HG02943 (cell line): ENCODE measurements around the gene LRP2BP.

ENCODE experiments used
- ATAC-seq: cut with Tn5 transposase; IDR thresholded peaks from one replicate; pipeline ENCODE4 v1.9.1; 2021; ENCODE audit warnings: mild to moderate bottlenecking, low read depth, moderate library complexity; ENCODE audit not compliant: unreplicated experiment

LRP2BP gene

DNA sequence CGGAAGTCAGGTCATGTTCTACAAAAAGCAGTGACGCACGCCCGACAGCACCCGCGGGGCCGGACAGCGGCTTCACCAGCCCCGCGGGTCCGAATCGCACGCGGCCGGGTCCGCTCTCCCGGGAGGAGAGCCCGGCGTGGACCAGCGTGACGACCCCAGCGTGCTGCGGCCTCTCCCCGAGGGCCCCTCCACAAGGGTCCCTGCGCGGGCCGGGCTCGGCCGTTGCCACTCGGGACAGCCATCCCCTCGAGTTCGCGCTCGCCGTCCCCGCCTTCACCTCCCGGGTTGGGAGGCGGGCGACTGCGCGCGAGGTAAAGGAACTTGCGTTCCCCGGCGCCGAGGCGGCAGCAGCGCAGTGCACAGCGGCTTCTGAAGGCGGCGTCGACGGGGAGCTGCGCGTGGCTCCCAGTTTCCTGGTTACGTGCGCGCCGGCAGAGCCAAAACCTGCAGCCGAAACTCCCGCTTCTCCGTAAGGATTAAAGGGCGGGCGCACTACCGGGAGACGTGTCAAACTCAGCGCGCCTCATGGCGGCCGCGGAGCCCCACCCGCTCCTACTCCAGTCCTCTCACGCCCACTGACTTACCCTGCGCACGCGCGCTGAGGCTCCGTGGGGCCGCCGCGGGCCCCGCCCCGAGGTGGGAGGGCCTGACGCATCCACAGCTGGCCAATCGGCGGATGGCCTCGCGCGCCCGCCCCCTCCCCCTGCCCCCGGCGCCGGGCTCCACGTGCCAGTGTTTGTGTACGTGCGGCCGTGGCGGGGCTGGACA is 416 bp upstream of the LRP2BP start:
- peak; percentile 72 for ATAC-seq

DNA sequence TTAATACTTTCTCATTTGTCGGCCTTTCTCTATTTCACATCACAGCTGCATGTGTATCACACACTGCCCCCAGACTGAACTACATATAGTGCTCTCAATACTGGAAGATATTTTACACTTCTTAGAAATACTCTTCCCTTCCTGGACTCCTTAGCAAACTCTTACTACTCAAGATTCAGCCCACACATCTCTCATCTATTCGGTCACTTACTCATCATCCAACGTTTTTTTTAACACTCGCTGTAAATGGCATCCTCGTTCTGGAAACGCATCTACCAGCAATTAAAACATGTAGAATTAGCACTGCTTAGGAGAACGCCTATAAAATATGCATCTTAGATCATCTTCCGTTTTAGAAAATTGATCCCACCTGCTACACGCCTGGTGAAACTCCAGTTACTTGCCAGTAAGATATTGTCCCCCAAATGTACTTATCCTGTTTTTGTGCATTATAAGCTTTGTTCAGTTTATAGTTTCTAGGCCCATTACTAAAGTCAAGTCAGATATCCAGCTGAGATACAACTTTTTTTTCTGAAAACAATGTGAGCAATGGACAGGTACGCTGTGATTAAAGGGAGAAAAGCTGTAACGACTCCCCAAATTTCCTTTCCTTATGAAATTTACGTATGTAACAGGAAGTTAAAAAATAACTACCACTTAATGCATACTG is 1.0 kb downstream of the LRP2BP start:
- no peak for ATAC-seq

DNA sequence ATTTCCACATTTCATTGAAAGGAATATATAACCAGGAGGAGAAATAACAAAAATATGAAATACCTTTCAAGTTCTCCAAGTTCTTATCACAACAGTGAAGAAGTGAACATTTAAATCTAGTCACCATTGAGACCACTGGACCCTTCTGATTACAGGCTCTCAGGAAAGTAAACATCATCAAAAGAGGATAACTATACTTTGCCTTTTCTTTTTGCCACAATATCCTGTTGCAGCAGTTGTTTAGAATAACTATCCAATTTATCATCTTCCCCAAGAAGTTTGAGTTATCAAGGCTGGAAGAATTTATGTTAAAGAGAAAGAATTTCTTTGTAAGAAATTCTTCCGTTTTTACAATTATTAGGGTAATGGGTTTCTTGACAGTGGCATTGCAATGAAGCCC is 3.6 kb downstream of the LRP2BP start:
- no peak for ATAC-seq

DNA sequence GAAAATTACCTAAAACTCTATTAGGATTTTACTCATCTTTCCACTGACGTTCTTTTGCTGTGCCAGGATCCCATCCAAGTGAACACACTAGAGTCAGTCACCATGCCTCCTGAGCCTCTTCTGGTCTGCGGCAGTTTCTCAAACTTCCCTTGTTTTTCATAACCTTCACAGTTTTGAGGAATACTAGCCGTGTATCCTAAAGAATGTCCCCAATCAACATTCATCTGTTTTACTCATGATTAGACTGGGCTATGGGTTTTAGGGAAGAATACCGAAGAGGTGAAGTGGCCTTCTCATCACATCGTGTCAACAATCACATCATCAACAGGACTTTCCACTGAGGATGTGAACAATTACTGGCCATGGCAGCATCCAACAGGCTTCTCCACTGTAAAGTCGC is 4.8 kb downstream of the LRP2BP start:
- no peak for ATAC-seq

DNA sequence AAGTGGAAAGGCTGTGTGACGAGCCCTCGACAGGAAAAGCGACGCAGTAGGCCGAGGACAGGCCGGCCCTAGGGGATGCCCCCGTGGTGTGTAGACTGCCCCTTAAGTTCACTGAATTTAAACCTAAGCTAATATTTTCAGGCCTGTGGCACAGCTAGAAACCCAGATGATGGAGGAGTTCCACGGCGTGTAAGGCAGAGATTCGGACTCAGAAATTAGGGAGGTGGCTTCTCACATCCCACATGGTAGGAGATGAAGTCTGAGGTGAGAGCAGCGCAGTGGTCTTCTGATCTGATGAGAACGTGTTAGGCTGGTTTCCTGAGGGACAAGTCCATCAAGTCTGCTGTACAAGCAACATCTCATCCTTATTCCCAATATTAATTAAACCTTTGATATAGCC is 7.8 kb downstream of the LRP2BP start:
- ATAC-seq, result no peak

DNA sequence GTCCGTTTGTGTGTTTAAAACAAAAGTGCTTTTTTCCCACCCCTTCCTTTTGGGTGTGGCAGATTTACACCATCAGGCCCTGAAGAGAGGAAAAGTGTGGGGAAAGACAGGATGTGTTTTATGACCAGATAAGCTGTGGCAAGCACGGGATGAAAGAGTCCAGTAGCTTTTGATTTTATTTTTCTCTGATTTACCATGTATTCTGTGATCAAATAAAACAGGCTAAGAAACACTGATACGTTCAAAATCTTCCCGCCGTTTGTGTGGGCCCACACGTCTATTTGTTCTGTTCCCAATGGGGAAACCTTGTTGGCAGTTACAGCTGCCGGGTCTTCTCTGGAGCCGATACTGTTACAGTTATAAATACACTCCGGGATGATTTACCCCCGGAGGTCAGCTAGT is 10.8 kb downstream of the LRP2BP start:
- no peak for ATAC-seq

DNA sequence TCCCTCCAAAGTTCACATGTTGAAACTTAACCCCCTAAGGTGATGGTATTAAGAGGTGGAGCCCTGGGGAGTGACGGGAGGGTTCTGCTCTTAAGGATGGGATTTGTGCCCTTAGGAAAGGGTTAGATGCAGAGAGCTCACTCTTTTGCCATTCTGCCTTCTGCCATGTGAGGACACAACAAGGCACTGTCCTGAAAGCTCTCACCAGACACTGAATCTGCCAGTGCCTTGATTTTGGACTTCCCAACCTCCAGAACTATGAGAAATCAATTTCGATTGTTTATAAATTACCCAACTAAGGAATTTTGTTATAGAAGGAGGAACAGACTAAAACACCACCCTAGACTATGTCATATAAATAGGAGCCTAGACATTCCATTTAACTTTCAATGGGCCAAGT is 11.7 kb downstream of the LRP2BP start:
- no peak for ATAC-seq

DNA sequence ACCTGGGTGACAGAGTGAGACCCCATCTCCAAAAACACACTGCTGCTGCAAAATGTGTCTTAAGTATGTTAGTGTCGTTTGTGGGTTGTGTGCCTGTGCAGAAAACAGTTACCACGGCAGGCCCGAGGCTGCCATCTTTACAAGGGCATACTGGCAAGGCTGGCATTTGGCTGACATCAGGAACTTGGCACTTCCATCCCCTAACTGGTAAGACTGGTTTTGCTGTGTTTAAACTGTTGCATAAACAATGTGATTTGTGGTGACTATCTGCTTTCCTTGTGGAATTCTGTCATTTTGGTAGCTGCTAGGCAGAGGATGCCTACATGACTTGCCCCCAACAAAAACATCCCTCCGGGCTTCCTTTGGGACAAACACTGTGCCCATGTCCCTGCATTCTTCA is 12.3 kb downstream of the LRP2BP start:
- ATAC-seq, result no peak

DNA sequence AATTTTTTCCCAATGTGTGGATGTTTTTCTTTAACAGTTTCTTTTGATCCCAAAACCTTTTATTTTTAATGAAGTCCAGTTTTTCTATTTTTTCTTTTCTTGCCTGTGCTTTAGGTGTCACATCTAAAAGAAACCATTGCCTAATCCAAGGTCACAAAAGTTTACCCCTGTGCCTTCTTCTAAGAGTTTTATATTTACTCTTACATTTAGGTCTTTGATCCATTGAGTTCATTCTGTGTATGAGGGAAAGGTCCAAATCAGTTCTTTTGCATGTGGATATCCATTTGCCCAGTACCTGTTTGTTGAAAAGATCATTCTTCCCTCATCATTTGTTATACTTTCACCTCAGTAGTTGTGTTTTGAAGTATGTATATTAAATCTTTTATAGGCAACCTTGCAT is 13.0 kb downstream of the LRP2BP start:
- no peak for ATAC-seq

DNA sequence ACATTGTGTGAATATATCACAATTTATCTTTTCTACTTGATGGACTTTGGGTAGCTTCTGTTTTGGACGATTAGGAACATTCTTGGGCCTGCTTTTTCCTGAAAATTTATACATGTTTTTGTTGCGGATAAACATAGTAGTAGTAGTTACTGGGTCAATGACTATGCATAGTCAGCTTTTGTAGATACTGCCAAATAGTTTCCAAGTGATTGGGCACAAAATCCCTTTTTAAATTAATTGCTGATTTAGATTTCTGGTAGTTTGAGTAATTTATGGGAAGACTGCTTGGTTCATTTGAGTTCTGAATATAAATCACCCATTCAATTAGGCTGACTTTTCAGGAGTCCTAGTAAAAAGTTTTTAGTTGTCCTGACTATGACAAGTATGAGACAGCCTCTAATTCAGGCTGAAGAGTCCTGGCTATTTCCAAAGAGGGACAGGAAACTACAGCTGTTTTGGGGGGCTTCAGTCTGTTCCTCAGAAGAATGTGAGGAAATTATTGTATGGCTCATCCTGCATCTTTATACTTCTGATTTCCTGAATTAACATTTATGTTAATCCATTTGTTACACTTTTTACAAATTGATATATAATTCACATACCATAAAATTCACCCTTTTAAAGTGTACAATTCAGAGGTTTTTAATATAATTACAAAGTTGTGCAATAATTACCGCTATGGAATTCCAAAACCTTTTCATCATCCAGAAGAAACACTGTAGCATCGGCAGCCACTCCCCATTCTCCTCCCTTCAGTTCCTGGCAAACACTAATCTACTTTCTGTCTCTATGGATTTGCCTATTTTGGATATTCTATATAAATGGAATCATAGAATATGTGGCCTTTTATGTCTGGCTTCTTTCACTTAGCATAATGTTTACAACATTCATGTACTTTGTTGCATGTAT is 14.2 kb downstream of the LRP2BP start:
- no peak for ATAC-seq

DNA sequence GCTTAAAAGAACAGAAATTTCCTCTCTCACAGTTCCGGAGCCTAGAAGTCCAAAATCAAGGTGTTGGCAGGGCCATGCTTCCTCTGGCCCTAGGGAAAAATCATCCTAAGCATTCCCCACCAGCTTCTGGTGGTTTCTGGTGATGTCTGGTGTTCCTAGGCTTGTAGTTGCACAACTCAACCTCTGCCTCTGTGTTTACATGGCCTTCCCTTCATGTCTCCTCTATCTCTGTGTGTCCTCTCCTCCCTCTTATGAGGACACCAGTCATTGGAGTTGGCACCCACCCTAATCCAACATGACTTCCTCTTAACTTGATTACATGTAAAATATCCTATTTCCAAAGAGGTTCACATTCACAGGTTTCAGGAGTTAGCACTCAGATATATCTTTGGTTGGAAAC is 15.4 kb downstream of the LRP2BP start:
- ATAC-seq, result no peak

DNA sequence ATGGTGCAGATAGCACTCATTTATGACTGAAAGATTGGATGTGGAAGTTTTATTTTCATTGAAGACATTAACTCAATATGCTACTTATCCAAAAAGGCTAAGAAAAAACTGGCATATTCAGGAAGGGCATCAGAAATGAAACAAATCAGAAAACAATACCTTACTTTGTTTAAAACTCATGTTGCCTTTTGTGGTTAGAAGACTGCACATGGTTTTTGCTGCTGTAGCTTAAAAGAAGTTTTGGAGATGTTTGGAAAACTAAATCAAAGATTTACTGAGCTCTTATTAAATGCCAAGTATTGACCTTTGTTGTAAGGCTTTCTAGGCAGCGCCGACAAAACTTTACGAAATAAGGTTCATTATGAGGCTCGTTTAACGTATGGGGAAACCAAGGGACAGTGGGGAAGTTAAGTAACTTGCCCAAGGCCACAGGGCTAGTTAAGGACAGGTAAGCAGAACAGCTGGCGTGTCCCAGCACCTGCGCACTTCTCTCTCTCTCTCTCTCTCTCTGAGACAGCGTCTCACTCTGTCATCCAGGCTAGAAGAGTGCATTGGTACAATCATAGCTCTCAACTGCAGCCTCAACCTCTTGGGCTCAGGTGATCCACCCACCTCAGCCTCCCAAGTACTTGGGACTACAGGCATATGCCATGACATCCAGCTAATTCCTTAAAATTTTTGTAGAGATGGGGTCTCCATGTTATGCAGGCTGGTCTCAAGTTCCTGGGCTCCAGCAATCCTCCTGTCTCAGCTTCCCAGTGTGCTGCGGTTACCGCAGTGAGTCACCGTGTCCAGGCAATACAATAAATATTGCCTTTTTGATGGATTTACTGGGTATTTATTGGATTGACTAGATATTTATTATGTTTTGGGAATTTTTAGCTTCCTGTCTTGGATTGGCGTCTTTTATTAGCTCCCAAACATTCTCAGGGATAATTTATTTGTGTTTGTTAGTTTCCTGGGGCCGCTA is 16.1 kb downstream of the LRP2BP start:
- no peak for ATAC-seq

DNA sequence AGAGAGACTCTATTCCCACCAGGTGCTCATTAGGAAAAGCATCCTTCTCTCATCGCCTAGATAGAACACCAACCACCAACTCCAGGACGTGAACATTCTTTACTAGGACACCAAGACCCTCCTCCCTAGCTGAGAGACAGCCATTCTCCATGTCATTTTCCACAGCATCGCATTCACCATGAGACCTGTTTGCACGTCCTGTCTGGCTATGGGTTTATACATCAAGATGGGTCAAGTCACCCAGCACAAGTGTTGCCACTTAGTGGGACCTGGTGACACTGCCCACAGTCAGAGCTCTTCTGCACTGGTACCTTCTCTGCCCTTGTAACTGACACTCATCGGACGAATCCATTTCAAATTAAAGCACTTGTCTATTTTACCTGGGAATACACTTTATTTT is 17.5 kb downstream of the LRP2BP start:
- ATAC-seq, result no peak

DNA sequence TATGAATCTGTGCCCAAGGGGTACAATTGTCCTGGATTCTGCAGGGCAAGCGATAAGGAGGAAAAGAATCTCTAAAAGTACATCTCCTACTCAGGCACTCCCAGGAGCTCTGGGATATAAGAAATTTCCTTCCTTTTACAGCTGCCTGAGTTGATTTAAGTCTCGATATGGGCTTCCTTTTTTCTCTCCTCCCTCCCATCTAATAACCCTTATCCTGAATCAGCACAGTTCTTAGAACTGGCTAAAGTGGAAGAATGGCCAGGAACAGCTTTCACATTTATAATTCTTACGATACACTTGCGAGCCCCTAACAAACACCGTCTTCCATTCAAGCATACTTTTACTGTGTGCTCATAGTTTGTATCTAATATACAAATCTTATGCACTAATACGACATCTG is 21.2 kb downstream of the LRP2BP start:
- no peak for ATAC-seq

DNA sequence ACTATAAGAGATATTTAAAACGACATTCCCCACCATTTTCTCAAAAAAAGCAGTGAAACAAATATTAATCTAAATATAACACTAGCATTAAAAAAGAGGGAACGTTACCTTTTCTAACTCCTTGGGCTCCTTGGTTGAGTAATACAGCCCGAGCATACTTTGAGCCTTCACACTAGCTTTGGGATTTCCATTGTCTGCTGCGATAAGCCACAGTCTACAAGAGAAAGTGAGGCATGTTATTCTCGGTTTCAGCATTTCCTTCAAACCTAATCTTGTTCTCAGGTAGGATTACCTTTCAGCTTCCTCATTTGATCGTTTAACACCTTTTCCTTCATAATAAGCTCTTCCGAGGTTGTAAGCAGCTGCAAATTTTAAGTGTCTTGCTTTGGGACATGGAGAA is 21.7 kb downstream of the LRP2BP start:
- no peak for ATAC-seq

DNA sequence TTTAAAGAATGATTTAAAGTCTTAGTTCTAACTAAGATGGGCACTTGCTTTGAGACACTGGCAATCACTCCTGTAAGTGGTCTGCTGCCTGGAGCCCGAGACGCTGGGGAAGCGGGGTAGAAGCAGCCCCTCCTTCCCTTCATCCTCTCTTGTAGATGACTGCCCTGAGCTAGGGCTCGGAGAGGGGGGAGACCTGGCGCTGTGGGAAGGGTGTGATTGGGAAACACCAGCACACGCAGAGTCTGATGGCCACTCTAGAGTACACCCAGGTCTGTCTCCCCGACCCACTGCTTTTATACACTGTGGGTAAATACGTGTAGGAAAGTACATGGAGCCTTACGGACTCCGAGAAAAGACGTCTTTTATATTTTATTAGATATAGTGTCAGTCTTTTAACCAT is 24.0 kb downstream of the LRP2BP start:
- no peak for ATAC-seq

DNA sequence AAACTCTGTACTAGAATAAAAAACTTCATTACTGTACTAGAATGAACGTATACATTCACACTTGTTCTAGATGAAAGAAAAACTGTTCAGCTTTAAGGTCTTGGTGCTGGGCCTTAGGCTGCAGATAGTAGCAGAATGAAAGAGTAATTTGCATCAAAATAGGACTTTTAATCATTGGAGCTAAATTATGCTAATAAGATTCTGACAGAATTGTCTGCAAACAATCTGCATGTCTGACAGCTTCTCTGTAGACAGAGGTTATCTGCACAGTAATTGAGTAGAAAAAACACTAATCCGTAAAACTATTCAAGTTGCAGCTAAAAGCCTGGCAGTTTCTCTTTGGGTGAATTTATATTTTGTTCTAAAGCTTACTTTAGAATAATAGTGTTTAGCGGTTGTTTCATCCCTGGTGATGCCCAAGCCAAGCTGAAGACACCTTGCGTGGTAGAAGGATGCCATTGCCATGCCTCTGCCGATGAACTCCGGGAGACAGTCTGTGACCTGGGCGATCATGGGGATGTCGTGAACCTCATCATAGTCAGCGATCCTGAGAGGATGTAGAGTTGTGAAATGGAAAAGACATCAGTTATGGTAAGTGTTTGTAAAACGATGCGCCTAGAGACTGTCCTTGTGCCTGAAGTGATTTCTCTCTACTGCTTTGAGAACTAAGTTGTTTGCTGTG is 25.3 kb downstream of the LRP2BP start:
- ATAC-seq, result no peak

DNA sequence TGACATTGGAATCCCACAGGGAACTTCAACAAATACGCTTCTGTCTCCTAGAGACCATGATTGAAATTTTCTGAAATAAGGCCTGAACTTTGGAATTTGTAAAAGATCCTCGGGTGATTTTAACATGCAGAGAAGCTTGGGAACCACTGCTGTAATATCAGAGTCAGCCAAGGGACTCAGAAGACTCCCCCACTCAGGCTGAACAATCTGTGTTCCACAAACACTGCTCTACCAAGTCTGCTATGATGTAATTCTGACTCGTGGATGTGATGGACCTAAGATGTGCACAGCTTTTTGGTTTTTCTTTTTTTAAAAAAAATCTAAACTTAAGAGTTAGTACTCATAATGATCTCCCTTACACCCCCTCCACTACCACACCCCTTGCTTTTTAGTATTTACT is 26.0 kb downstream of the LRP2BP start:
- no peak for ATAC-seq

DNA sequence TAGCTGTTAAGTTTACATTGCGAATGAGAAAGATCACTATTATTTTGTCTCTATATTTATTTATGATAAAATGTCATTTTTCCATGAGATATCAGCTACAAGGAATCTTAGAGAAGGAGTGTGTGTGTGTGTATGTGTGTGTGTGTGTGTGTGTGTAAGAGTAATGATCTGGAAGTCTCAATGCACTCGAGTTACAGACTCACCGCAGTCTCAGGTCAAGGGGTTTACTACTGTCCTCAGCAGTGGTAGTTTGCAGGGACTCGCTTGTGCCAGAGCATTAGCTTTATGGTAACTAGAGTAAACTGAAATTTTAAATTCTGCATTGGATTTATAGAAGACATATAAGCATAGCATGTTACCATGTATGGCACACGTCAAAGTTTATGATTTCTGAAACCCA is 30.8 kb downstream of the LRP2BP start:
- ATAC-seq, result no peak

DNA sequence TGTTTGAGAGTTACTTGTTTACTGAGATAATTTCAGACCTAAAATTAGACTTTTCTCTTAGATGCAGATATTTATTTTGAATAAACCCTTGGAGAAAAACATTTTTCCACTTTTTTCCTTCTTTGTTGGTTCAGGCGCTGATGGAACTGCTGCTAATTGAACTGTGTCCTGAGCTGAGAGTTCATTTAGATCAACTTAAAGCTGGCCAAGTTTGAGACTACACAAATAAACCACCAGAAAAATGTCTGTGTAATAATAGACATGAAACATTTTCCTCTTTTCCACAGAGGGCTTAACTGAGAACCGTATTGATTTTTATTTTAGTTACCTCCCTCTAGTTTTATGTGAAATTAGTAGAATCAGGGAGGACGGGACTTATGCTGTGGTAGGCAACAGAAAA is 32.5 kb downstream of the LRP2BP start:
- no peak for ATAC-seq
